HepG2 (cell line): ENCODE results near the gene MED4. TPM values are rescaled to one million over a fixed set of nuclear protein-coding genes. Genes with fewer than 3 reads are reported as not detected.

ENCODE experiments used
- BHLHE40 ChIP-seq: IDR thresholded peaks from 2 replicates; pipeline ENCODE4 v1.6.1; 2011; ENCODE audit warnings: low read length, improper control_type of control experiment
- ESRRA ChIP-seq: sonication (generic); formaldehyde crosslinking; IDR thresholded peaks from 2 replicates; pipeline ENCODE4 v1.5.1; 2020; ENCODE audit warnings: mild to moderate bottlenecking, low read depth, missing genetic modification reagents
- FUBP1 ChIP-seq: sonication (generic); formaldehyde crosslinking; IDR thresholded peaks from 2 replicates; pipeline ENCODE4 v1.5.1; 2020; ENCODE audit warnings: missing genetic modification reagents, mild to moderate bottlenecking, borderline replicate concordance
- KLF15 ChIP-seq: sonication (generic); formaldehyde crosslinking; IDR thresholded peaks from 2 replicates; pipeline ENCODE4 v1.8.1; 2023; ENCODE audit warnings: borderline replicate concordance, mild to moderate bottlenecking, inconsistent platforms, missing genetic modification reagents, mixed read lengths
- KLF9 ChIP-seq: IDR thresholded peaks from 2 replicates; pipeline ENCODE4 v1.6.1; 2016; ENCODE audit warnings: low read depth
- MIXL1 ChIP-seq: IDR thresholded peaks from 2 replicates; pipeline ENCODE4 v1.6.1; 2016
- MYNN ChIP-seq: sonication (generic); formaldehyde crosslinking; IDR thresholded peaks from 2 replicates; pipeline ENCODE4 v1.4.0; 2020; ENCODE audit warnings: mild to moderate bottlenecking, low read depth, missing genetic modification reagents
- TSC22D2 ChIP-seq: sonication (generic); formaldehyde crosslinking; IDR thresholded peaks from 2 replicates; pipeline ENCODE4 v1.5.1; 2020; ENCODE audit warnings: missing genetic modification reagents, mild to moderate bottlenecking, borderline replicate concordance
- ZKSCAN1 ChIP-seq: fragments of 150-350 bp; IDR thresholded peaks from 2 replicates; pipeline ENCODE4 v1.6.1; 2014; ENCODE audit warnings: low read length
- ZMYM3 ChIP-seq: sonication (generic); formaldehyde crosslinking; IDR thresholded peaks from 2 replicates; pipeline ENCODE4 v1.5.1; 2020; ENCODE audit warnings: mild to moderate bottlenecking, missing genetic modification reagents
- ZNF260 ChIP-seq: sonication (generic); formaldehyde crosslinking; IDR thresholded peaks from 2 replicates; pipeline ENCODE4 v1.4.0; 2020; ENCODE audit warnings: missing genetic modification reagents, low read depth, mild to moderate bottlenecking, borderline replicate concordance
- ZNF281 ChIP-seq: sonication (generic); formaldehyde crosslinking; IDR thresholded peaks from 2 replicates; pipeline ENCODE4 v1.4.0; 2020; ENCODE audit warnings: missing genetic modification reagents, borderline replicate concordance
- ZNF318 ChIP-seq: sonication (generic); formaldehyde crosslinking; IDR thresholded peaks from 2 replicates; pipeline ENCODE4 v1.4.0; 2020; ENCODE audit warnings: mild to moderate bottlenecking, missing genetic modification reagents
- ZNF44 ChIP-seq: sonication (generic); formaldehyde crosslinking; IDR thresholded peaks from 2 replicates; pipeline ENCODE4 v1.5.1; 2020; ENCODE audit warnings: mild to moderate bottlenecking, missing genetic modification reagents
- ZNF674 ChIP-seq: sonication (generic); formaldehyde crosslinking; IDR thresholded peaks from 2 replicates; pipeline ENCODE4 v1.5.0; 2020; ENCODE audit warnings: low read depth, mild to moderate bottlenecking, missing genetic modification reagents
- polyA plus RNA-seq, 8 experiments: library from polyadenylated mRNA; depleted of rRNA in 3 of 8; stranded (reverse) in 7 of 8; unstranded in 1 of 8; fragments of >200 nt; fragmentation: Illumina TruSeq in 4 of 8; extraction: Trizol in 4 of 8; gene quantifications; 2 replicates each; pipeline versions ENCODE4 v1.2.1 to v1.2.3, GENCODE V29; 2011 to 2016; ENCODE audit warnings: low read depth in 4 of 8, missing spikeins in 1 of 8, mixed read lengths in 1 of 8; ENCODE audit not compliant: insufficient read depth in 1 of 8
- total RNA-seq, 5 experiments: library from RNA; depleted of rRNA; stranded (reverse); fragments of >200 nt; fragmentation: Illumina TruSeq; extraction: Trizol; gene quantifications; 2 replicates each; pipeline ENCODE4 v1.2.3, GENCODE V29; 2016; ENCODE audit warnings: low read depth in 1 of 5

Gene MED4
- total and polyA plus RNA-seq, 2 of the 13 experiments (the other 11 are each of a cell fraction or from before 2014, with no cell fraction given), result 49.4 to 57.8 TPM

- TF ChIP-seq FUBP1 (CRISPR knock-in tag) (no peak), TSC22D2 (peak; percentile 95; the same call in 1 of the 2 replicates), ZNF260 (CRISPR knock-in tag) (no peak), ZNF318 (peak; percentile 52; the same call in 1 of the 2 replicates), ZMYM3 (peak; percentile 64), KLF15 (CRISPR knock-in tag) (no peak), ZNF44 (peak; percentile 87; the same call in 1 of the 2 replicates), BHLHE40 (no peak), ZNF281 (CRISPR knock-in tag) (no peak), MYNN (CRISPR knock-in tag) (peak; percentile 45; the same call in 1 of the 2 replicates), KLF9 (0 out of 2 replicates have a peak, but pooled peaks have one; percentile 53), ZNF674 (no peak), ESRRA (no peak), ZKSCAN1 (no peak), MIXL1 (CRISPR knock-in tag) (peak; percentile 76; the same call in 1 of the 2 replicates)
Measured at GRCh38 chr13:48094781-48095502, at the start of gene MED4 (continued).
